ENCODE data around the gene FBN2. TPM values are rescaled to one million over a fixed set of nuclear protein-coding genes. Genes with fewer than 3 reads are reported as not detected.

The FBN2 gene
- polyA plus RNA-seq, 1 experiment, result 157 TPM

DNA sequence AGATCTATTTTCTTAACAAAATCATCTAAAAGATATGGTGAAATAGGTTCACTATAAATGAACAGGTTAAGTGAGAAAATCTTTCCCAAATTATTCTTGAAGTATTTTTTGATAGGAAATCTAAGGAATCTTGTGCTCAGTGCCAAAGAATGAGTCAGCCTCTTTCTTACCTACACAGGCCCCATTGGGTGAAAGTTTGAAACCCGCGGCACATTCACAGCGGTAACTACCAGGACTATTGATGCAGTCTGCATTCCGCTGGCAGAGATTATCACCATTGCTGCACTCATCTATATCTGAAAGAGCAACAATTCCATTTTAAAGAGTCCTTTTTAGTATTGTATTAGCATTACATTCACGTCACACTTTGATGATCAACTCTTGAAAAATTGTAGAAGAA lies 232.7 kb downstream of the FBN2 start:
- H3K4me3 ChIP-seq (ENCODE audit: low read depth, low read length), result no peak overlapping the region
- ChIA-PET CTCF (no interaction called here), POLR2A (no interaction called here)
- TF ChIP-seq, protein P1, sequence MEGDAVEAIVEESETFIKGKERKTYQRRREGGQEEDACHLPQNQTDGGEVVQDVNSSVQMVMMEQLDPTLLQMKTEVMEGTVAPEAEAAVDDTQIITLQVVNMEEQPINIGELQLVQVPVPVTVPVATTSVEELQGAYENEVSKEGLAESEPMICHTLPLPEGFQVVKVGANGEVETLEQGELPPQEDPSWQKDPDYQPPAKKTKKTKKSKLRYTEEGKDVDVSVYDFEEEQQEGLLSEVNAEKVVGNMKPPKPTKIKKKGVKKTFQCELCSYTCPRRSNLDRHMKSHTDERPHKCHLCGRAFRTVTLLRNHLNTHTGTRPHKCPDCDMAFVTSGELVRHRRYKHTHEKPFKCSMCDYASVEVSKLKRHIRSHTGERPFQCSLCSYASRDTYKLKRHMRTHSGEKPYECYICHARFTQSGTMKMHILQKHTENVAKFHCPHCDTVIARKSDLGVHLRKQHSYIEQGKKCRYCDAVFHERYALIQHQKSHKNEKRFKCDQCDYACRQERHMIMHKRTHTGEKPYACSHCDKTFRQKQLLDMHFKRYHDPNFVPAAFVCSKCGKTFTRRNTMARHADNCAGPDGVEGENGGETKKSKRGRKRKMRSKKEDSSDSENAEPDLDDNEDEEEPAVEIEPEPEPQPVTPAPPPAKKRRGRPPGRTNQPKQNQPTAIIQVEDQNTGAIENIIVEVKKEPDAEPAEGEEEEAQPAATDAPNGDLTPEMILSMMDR (IDR thresholded peaks at IDR 0.05; ENCODE audit: insufficient read depth, low read depth, low read length), result no peak
- DNase-seq (ENCODE audit: low read depth), result no peak
- H3K27me3 ChIP-seq (ENCODE audit: control insufficient read depth, insufficient read depth, low read length), result no peaks in the 10 kb centered on the region
- H3K36me3 ChIP-seq (ENCODE audit: control insufficient read depth, insufficient read depth, low read length), result peaks cover 2% of the 10 kb centered on the region; the same call in 1 of the 2 replicates

DNA sequence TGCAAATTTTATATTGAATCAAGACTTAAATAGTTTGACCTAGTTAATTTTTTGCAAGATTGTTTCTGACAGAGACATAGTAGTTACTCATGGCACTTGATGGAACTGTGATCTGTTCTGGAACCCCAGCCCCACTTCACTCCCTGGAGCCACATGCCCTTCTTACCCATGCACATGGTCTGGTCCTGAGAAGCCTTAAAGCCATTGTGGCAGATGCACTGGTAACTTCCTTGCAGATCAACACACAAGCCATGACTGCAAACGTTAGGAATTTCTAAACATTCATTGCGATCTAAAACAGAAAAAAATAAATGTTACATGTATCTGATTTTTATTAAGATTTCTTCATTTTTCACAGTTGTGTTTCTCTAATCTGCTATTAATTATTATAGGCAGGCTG lies 233.3 kb downstream of the FBN2 start:
- H3K36me3 ChIP-seq (ENCODE audit: control insufficient read depth, insufficient read depth, low read length), result peaks cover 2% of the 10 kb centered on the region; the same call in 1 of the 2 replicates
- ChIA-PET POLR2A (no interaction called here), CTCF (no interaction called here)
- TF ChIP-seq, protein P1 (IDR thresholded peaks at IDR 0.05; ENCODE audit: insufficient read depth, low read depth, low read length), result no peak
- no peak for DNase-seq (ENCODE audit: low read depth)
- no peaks in the 10 kb centered on the region for H3K27me3 ChIP-seq (ENCODE audit: control insufficient read depth, insufficient read depth, low read length)
- no peak overlapping the region for H3K4me3 ChIP-seq (ENCODE audit: low read depth, low read length)

DNA sequence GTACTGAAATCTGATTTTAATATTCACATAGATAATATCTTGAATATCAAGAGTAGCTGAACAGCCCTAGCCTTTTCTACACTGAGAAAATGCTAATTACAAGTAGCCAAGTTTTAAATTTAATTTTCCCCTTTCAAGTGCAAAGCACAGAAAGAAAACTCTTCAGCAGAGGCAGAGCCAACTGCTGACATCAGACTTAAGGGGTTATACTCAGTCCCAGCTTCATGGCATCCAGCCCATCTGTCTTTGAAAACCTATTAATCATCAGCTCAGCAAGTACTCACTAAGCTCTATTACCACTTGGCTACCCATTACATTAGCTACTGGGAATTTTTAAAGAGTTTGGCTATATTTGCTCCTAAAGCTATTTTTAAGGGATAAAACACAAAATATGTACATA lies 234.0 kb downstream of the FBN2 start:
- ChIA-PET CTCF (no interaction called here), POLR2A (no interaction called here)
- TF ChIP-seq, protein P1 (IDR thresholded peaks at IDR 0.05; ENCODE audit: insufficient read depth, low read depth, low read length), result no peak
- no peak for DNase-seq (ENCODE audit: low read depth)
- peaks cover 2% of the 10 kb centered on the region; the same call in 1 of the 2 replicates for H3K36me3 ChIP-seq (ENCODE audit: control insufficient read depth, insufficient read depth, low read length)
- H3K27me3 ChIP-seq (ENCODE audit: control insufficient read depth, insufficient read depth, low read length), result no peaks in the 10 kb centered on the region
- H3K4me3 ChIP-seq (ENCODE audit: low read depth, low read length), result no peak overlapping the region

DNA sequence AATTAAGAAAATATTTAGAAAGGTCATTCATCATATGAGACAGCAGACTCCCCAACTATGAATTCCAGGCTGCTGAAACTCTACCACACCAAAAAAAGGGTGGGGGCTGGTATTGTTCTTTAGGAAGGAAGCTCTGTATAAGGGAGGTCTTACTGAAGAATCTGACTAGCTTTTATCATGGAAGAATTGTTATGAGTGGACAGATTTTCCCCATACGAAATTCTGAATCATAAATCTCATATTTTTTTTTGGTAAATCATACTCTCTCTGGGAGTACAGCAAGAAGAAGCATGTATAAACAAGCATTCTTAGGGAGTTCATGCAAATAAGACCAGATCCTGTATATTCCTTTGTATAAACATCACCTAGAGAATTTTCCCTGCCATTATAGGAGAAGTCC lies 234.5 kb downstream of the FBN2 start:
- Histone ChIP-seq H3K27me3 (ENCODE audit: control insufficient read depth, insufficient read depth, low read length) (no peaks in the 10 kb centered on the region), H3K36me3 (ENCODE audit: control insufficient read depth, insufficient read depth, low read length) (peaks cover 2% of the 10 kb centered on the region; the same call in 1 of the 2 replicates), H3K4me3 (ENCODE audit: low read depth, low read length) (no peak overlapping the region)
- POLR2A ChIA-PET, result no interaction called here
- DNase-seq (ENCODE audit: low read depth), result no peak
- TF ChIP-seq, protein P1 (IDR thresholded peaks at IDR 0.05; ENCODE audit: insufficient read depth, low read depth, low read length), result no peak
- CTCF ChIA-PET, result interaction anchor here (0.7 kb wide), 1 partner anchor 13 kb away, joined by 3 read pairs; no protein-coding TSS in a partner anchor

DNA sequence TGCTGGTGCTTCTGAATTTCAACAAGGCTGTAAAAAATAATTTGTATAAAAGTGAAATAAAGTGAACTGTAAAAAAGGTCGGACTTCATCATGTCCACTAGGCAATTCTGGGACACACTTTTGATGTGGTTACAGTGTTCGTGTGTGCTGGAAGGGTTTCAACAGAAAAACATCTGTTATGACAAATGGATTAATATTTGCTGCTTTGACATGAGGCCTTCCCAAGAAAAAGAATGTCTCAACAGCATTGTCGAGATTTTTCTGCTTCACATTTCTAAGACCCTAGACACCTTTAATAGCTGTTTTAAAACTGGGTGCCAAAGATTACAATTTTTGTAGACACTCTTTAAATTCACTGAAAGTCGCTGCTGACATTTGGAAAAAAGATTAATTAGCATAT lies 237.9 kb downstream of the FBN2 start:
- ChIA-PET POLR2A (no interaction called here), CTCF (no interaction called here)
- TF ChIP-seq, protein P1 (IDR thresholded peaks at IDR 0.05; ENCODE audit: insufficient read depth, low read depth, low read length), result no peak
- Histone ChIP-seq H3K4me3 (ENCODE audit: low read depth, low read length) (no peak overlapping the region), H3K36me3 (ENCODE audit: control insufficient read depth, insufficient read depth, low read length) (peaks cover 2% of the 10 kb centered on the region; the same call in 1 of the 2 replicates), H3K27me3 (ENCODE audit: control insufficient read depth, insufficient read depth, low read length) (no peaks in the 10 kb centered on the region)
- DNase-seq (ENCODE audit: low read depth), result no peak
